ENCODE measurements around the gene ATP4B. TPM values are rescaled to one million over a fixed set of nuclear protein-coding genes. Genes with fewer than 3 reads are reported as not detected.

The ATP4B gene
- total RNA-seq, 1 donor from 2014 or later = not detected

DNA sequence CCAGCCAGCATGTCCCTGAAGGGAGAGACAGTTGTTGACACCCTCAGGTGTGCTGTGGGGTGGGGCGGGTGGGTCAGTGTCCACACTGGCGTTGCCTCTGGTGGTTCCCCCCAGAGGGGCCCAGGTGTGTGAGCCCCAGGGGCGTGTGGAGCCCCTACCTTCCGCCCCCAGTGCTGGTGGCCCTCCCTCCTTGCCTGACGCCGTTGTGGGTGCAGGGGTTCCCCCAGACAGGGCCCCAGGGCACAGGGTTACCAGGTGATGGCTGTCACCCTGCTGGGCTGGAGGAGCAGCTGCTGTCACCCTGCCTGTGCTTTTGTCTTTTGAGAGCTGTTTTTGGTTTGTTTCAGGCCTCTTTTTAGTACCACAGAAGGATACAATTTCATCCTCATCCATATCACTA, 27.2 kb downstream of the ATP4B start:
- H3K36me3 Mint-ChIP-seq (ENCODE audit: low read depth) = peaks cover 69% of the 10 kb centered on the region
- H3K27ac Mint-ChIP-seq = no peak overlapping the region
- intact Hi-C loops (cut with micrococcal nuclease) = no loop called here
- CTCF ChIA-PET = no interaction called here
- no peak for ATAC-seq (ENCODE audit: low read depth)
- no peak overlapping the region for H3K4me3 Mint-ChIP-seq
- TF ChIP-seq, protein P1, sequence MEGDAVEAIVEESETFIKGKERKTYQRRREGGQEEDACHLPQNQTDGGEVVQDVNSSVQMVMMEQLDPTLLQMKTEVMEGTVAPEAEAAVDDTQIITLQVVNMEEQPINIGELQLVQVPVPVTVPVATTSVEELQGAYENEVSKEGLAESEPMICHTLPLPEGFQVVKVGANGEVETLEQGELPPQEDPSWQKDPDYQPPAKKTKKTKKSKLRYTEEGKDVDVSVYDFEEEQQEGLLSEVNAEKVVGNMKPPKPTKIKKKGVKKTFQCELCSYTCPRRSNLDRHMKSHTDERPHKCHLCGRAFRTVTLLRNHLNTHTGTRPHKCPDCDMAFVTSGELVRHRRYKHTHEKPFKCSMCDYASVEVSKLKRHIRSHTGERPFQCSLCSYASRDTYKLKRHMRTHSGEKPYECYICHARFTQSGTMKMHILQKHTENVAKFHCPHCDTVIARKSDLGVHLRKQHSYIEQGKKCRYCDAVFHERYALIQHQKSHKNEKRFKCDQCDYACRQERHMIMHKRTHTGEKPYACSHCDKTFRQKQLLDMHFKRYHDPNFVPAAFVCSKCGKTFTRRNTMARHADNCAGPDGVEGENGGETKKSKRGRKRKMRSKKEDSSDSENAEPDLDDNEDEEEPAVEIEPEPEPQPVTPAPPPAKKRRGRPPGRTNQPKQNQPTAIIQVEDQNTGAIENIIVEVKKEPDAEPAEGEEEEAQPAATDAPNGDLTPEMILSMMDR (IDR thresholded peaks at IDR 0.05) = no peak
- no peaks in the 10 kb centered on the region for H3K27me3 Mint-ChIP-seq
- no peaks in the 10 kb centered on the region for H3K4me1 Mint-ChIP-seq
- no peaks in the 10 kb centered on the region for H3K9me3 Mint-ChIP-seq
- POLR2A ChIA-PET = no interaction called here
- DNase-seq = no peak

DNA sequence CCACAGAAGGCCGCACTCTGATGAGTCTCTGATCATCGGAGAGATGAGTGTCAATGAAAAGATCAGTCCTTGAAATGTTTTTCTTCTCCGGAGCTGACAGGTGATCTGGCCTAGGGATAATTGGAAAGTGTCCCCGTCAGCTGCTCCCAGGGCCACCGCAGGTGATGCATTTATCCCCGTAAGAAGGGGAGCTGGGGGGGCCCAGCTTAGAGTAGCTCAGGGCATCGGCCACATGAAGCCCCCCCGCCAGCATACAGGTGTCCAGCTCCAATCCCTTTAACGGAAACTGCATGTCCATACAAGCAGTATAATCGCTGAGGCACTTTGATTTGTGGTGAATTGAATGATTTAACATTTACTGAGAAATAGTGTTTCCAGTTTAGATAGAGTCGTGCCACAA, 27.7 kb downstream of the ATP4B start:
- Mint-ChIP-seq H3K4me1 (no peaks in the 10 kb centered on the region), H3K4me3 (no peak overlapping the region), H3K27ac (no peak overlapping the region), H3K27me3 (no peaks in the 10 kb centered on the region), H3K36me3 (ENCODE audit: low read depth) (peaks cover 67% of the 10 kb centered on the region), H3K9me3 (no peaks in the 10 kb centered on the region)
- TF ChIP-seq, protein P1 (IDR thresholded peaks at IDR 0.05) = no peak
- ATAC-seq (ENCODE audit: low read depth) (no peak), DNase-seq (no peak)
- ChIA-PET CTCF (no interaction called here), POLR2A (no interaction called here)
- intact Hi-C loops (cut with micrococcal nuclease) = no loop called here

DNA sequence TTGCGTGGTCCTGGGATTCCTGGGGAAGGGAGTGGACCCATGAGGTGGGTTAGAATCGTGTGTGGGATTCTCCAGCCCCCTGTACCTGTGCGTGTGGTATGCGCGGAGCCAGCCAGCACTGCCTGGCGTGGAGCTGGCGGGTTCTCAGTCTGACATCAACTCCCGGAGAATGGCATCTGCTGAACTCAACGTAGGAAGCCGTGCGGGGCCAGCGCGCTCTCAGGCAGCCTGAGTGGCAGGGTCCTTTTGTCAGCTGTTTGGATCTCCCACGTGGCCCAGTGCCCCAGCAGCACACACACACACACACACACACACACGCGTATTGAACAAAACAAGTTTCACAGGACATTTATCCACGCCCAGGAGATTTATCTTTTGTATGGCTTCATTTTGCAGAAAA, 28.1 kb downstream of the ATP4B start:
- DNase-seq (no peak), ATAC-seq (ENCODE audit: low read depth) (no peak)
- ChIA-PET CTCF (no interaction called here), POLR2A (no interaction called here)
- no peak overlapping the region for H3K4me3 Mint-ChIP-seq
- no peaks in the 10 kb centered on the region for H3K27me3 Mint-ChIP-seq
- intact Hi-C loops (cut with micrococcal nuclease) = no loop called here
- TF ChIP-seq, protein P1 (IDR thresholded peaks at IDR 0.05) = no peak
- no peaks in the 10 kb centered on the region for H3K4me1 Mint-ChIP-seq
- H3K9me3 Mint-ChIP-seq = no peaks in the 10 kb centered on the region
- H3K27ac Mint-ChIP-seq = no peak overlapping the region
- peaks cover 64% of the 10 kb centered on the region for H3K36me3 Mint-ChIP-seq (ENCODE audit: low read depth)

DNA sequence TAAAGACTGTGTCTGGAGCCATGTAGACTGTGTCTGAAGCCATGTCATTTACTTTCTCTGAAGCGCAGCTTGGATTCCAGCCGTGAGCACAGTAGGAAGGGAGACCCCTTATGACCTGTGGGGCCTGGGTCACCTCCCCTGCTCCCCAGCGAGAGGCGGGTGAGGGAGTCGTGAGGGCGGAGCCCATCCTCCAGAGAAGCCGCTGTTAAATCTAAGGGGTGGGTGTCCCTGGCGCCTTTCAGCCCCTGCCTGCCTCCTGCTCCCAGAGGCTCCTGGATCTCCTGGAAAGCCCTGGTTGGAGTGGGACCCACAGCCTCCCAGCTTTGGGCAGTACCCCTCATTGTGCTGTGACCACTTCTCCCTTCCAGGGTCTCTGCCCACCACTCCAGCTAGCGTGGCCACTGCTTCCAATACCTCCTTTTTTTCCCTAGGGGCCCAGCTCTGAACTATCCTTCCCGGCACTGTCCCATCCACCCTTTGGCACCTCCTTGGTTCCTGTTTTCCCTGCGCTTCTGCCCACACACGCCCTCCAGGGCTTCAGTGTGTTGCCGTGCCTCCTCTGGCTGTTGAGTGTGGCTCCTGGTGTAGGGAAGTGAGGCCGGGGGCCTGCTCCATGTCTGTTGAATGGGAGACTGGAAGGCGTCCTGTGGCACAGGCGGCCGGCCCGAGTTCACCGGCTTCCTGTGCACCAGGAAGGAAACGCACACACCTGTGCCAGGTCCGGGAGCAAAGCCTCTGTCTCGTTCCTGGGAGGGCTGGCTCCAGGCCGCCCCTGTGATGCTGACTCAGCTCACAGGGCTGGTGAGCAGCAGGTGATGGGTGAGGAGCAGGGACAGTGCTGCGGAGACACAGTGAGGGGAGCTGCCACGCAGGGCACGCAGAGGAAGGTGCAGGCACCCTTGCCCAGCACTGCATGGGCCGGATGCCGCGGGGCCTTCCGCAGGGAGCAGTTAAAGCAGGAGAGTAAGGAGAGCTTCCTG, 29.4 kb downstream of the ATP4B start:
- Mint-ChIP-seq H3K4me3 (no peak overlapping the region), H3K4me1 (no peaks in the 10 kb centered on the region), H3K27me3 (no peaks in the 10 kb centered on the region), H3K9me3 (no peaks in the 10 kb centered on the region), H3K36me3 (ENCODE audit: low read depth) (peaks cover 59% of the 10 kb centered on the region), H3K27ac (no peak overlapping the region)
- ChIA-PET CTCF (no interaction called here), POLR2A (no interaction called here)
- intact Hi-C loops (cut with micrococcal nuclease) = no loop called here
- DNase-seq (no peak), ATAC-seq (ENCODE audit: low read depth) (no peak)
- TF ChIP-seq, protein P1 (IDR thresholded peaks at IDR 0.05) = no peak

DNA sequence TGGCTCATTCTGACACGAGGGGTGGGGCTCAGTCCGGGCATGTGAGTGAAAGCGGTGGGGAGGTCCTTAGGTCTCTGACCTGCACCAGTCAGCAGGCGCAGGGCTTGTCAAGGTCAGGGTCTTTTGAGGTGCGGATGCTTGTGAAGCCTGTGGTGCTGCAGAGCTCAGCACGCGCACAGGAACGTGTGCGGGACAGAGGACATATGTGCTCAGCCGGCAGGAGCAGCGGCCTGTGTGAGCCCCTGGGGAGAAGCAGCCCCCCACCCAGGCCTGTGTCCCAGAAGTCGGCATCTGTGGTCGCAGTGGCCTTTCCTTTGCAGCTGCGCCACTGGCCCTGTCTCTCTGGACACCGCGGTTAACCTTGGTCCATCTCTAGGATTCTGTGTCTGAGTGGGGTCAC, 30.9 kb downstream of the ATP4B start:
- ATAC-seq (ENCODE audit: low read depth) (no peak), DNase-seq (no peak)
- H3K36me3 Mint-ChIP-seq (ENCODE audit: low read depth) = peaks cover 60% of the 10 kb centered on the region
- no peaks in the 10 kb centered on the region for H3K27me3 Mint-ChIP-seq
- no peaks in the 10 kb centered on the region for H3K9me3 Mint-ChIP-seq
- no peak overlapping the region for H3K27ac Mint-ChIP-seq
- no peaks in the 10 kb centered on the region for H3K4me1 Mint-ChIP-seq
- no peak overlapping the region for H3K4me3 Mint-ChIP-seq
- ChIA-PET CTCF (no interaction called here), POLR2A (no interaction called here)
- TF ChIP-seq, protein P1 (IDR thresholded peaks at IDR 0.05) = no peak
- intact Hi-C loops (cut with micrococcal nuclease) = no loop called here

Data from activated B cell treated with CpG ODN at 0.5 μM for 24 hours (primary cell).